ENCODE measurements around the gene CYP4F11. TPM values are rescaled to one million over a fixed set of nuclear protein-coding genes. Genes with fewer than 3 reads are reported as not detected.

The CYP4F11 gene
- total RNA-seq, 4 donors from 2014 or later: 0.56 to 39.5 (median 7.5) TPM

DNA sequence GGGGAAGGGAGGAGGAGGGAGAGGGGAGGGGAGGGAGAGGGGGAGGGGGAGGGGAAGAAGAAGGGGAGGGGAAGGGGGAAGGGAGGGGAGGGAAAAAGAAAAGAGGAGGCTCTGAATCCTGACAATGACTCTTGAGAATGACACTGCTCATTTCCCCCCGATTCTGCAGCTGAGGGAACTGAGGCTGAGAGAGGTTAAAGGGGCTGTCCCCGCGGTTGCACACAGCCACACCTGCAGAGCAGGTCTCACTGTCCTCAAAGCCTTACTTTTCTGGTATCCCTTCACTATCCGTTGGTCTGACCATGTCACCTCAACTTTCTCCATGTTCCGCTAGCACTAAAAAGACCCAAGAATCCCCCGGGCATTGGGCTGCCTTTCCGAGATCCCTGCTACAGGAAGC is 71.9 kb downstream of the CYP4F11 start:
- intact Hi-C loops (cut with DNase I): no loop called here
- no peak for TF ChIP-seq POLR2A (IDR thresholded peaks at IDR 0.05)
- TF ChIP-seq, protein P1, sequence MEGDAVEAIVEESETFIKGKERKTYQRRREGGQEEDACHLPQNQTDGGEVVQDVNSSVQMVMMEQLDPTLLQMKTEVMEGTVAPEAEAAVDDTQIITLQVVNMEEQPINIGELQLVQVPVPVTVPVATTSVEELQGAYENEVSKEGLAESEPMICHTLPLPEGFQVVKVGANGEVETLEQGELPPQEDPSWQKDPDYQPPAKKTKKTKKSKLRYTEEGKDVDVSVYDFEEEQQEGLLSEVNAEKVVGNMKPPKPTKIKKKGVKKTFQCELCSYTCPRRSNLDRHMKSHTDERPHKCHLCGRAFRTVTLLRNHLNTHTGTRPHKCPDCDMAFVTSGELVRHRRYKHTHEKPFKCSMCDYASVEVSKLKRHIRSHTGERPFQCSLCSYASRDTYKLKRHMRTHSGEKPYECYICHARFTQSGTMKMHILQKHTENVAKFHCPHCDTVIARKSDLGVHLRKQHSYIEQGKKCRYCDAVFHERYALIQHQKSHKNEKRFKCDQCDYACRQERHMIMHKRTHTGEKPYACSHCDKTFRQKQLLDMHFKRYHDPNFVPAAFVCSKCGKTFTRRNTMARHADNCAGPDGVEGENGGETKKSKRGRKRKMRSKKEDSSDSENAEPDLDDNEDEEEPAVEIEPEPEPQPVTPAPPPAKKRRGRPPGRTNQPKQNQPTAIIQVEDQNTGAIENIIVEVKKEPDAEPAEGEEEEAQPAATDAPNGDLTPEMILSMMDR (IDR thresholded peaks at IDR 0.05): no peak

More for the DNA sequence above, 71.9 kb downstream of the CYP4F11 start:
- Histone ChIP-seq H3K4me1 (no peaks in the 10 kb centered on the region), H3K27ac (no peak overlapping the region), H3K36me3 (no peaks in the 10 kb centered on the region), H3K9me3 (no peaks in the 10 kb centered on the region), H3K4me3 (replicated peaks in 1 of 3) (no peak overlapping the region), H3K27me3 (no peaks in the 10 kb centered on the region)
- WGBS, 2 donors: 42 to 63% methylated on average over 7 of the region's 7 CpGs
- no peak for DNase-seq

Small RNA genes lying within 50 kb of the gene (small RNA-seq; reads per million reads assigned to genes)
- not detected for gene CYP4F36P

Other genes starting within 250 kb of the CYP4F11 start
- gene OR10H2, start 206.5 kb downstream of the CYP4F11 start, total RNA-seq: not detected
- gene OR10H3, start 196.5 kb downstream of the CYP4F11 start, total RNA-seq: not detected
- not detected for gene OR10H5, start 146.9 kb downstream of the CYP4F11 start, total RNA-seq
- gene OR10H1, start 118.9 kb downstream of the CYP4F11 start, total RNA-seq: not detected
- gene CYP4F2, start 36.5 kb downstream of the CYP4F11 start, total RNA-seq: not detected
- gene OR10H4, start 14.5 kb upstream of the CYP4F11 start, total RNA-seq: not detected
- gene TPM4, start 142.0 kb upstream of the CYP4F11 start, total RNA-seq: 100 to 1,000 TPM; 101 to 296 (median 151) TPM
- 10 to 100 TPM; 40.2 to 65.6 (median 51.5) TPM for gene RAB8A, start 177.4 kb upstream of the CYP4F11 start, total RNA-seq
- gene HSH2D, start 209.2 kb upstream of the CYP4F11 start, total RNA-seq: 1 to 10 TPM in 3 of 4 donors, under 1 TPM in 1; 0.94 to 4.6 (median 2.5) TPM
- not detected for gene CIB3, start 239.0 kb upstream of the CYP4F11 start, total RNA-seq